Activated CD4-positive, CD25-positive, alpha-beta regulatory T cell treated with anti-CD3 and anti-CD28 coated beads, Interleukin-2, amount 50 U/mL, for 72 hours (primary cell): Measurements from ENCODE around the gene PPP4R4.
"Not testable (repeated sequence)": the region's sequence is repeated elsewhere in the genome, so short reads cannot be mapped to it uniquely, and the experiment has no call there.

Source experiments
- DNase-seq: peaks from one replicate; pipeline ENCODE4 v3.0.0; 2021

Gene PPP4R4

GRCh38 chr14:94144765-94145164 is 29.4 kb upstream of the PPP4R4 start:
- DNase-seq: no peak

GRCh38 chr14:94145902-94146527 is 28.1 kb upstream of the PPP4R4 start:
- no peak for DNase-seq

- no peak for DNase-seq
Observed at GRCh38 chr14:94152676-94153075, 21.4 kb upstream of the PPP4R4 start.

- DNase-seq: no peak
Observed at GRCh38 chr14:94153750-94154342, 20.3 kb upstream of the PPP4R4 start.

GRCh38 chr14:94156143-94156542 is 18.0 kb upstream of the PPP4R4 start:
- not testable (repeated sequence) for DNase-seq

GRCh38 chr14:94157197-94157596 is 16.9 kb upstream of the PPP4R4 start:
- DNase-seq: no peak

- no peak for DNase-seq
Observed at GRCh38 chr14:94158239-94158883, 15.8 kb upstream of the PPP4R4 start.

GRCh38 chr14:94161058-94161457 is 13.1 kb upstream of the PPP4R4 start:
- no peak for DNase-seq

- DNase-seq: no peak
Observed at GRCh38 chr14:94161981-94162380, 12.1 kb upstream of the PPP4R4 start.

- no peak for DNase-seq
Observed at GRCh38 chr14:94162466-94162865, 11.7 kb upstream of the PPP4R4 start.

GRCh38 chr14:94163796-94164195 is 10.3 kb upstream of the PPP4R4 start:
- DNase-seq: no peak

GRCh38 chr14:94164685-94165431 is 9.3 kb upstream of the PPP4R4 start:
- no peak for DNase-seq

- DNase-seq: no peak
Observed at GRCh38 chr14:94165744-94166143, 8.4 kb upstream of the PPP4R4 start.

- no peak for DNase-seq
Observed at GRCh38 chr14:94170136-94170535, 4.0 kb upstream of the PPP4R4 start.

GRCh38 chr14:94171208-94171607 is 2.9 kb upstream of the PPP4R4 start:
- DNase-seq: no peak

- DNase-seq: no peak
Observed at GRCh38 chr14:94172545-94172944, 1.6 kb upstream of the PPP4R4 start.

GRCh38 chr14:94173471-94173884 is 644 bp upstream of the PPP4R4 start:
- DNase-seq: no peak

- no peak for DNase-seq
Observed at GRCh38 chr14:94174604-94175010, 485 bp downstream of the PPP4R4 start.

GRCh38 chr14:94175011-94175745 is 1.1 kb downstream of the PPP4R4 start:
- DNase-seq: no peak

GRCh38 chr14:94175747-94176146 is 1.6 kb downstream of the PPP4R4 start:
- no peak for DNase-seq

GRCh38 chr14:94176808-94177207 is 2.7 kb downstream of the PPP4R4 start:
- no peak for DNase-seq

- no peak for DNase-seq
Observed at GRCh38 chr14:94177806-94178205, 3.7 kb downstream of the PPP4R4 start.

- DNase-seq: no peak
Observed at GRCh38 chr14:94179244-94179643, 5.1 kb downstream of the PPP4R4 start.
